ENCODE data around the gene TAS2R41. TPM values are rescaled to one million over a fixed set of nuclear protein-coding genes. Genes with fewer than 3 reads are reported as not detected.
"Not testable (repeated sequence)": the region's sequence is repeated elsewhere in the genome, so short reads cannot be mapped to it uniquely, and the experiment has no call there.

Gene TAS2R41
- total and polyA plus RNA-seq, 2 experiments from 2014 or later = not detected

- Histone ChIP-seq H3K27me3 (no peaks in the 10 kb centered on the region), H3K9me3 (ENCODE audit: low read depth) (no peaks in the 10 kb centered on the region), H3K36me3 (no peaks in the 10 kb centered on the region), H3K4me3 (no peak overlapping the region), H3K27ac (no peak overlapping the region), H3K4me1 (ENCODE audit: low read depth) (no peaks in the 10 kb centered on the region)
- DNase-seq (ENCODE audit: low read depth in 1 of 2, low spot score in 1 of 2) = no peak
- TF ChIP-seq CTCF (IDR thresholded peaks at IDR 0.05; ENCODE audit: low read depth, low read length) = no peak
Measured at GRCh38 chr7:143460271-143460979, 17.2 kb upstream of the TAS2R41 start.

GRCh38 chr7:143462045-143462444, 15.6 kb upstream of the TAS2R41 start:
- H3K4me3 ChIP-seq = no peak overlapping the region
- no peaks in the 10 kb centered on the region for H3K27me3 ChIP-seq
- no peaks in the 10 kb centered on the region for H3K36me3 ChIP-seq
- no peaks in the 10 kb centered on the region for H3K9me3 ChIP-seq (ENCODE audit: low read depth)
- DNase-seq (ENCODE audit: low read depth in 1 of 2, low spot score in 1 of 2) = no peak
- no peaks in the 10 kb centered on the region for H3K4me1 ChIP-seq (ENCODE audit: low read depth)
- no peak overlapping the region for H3K27ac ChIP-seq
- no peak for TF ChIP-seq CTCF (IDR thresholded peaks at IDR 0.05; ENCODE audit: low read depth, low read length)

GRCh38 chr7:143463556-143463955, 14.1 kb upstream of the TAS2R41 start:
- no peaks in the 10 kb centered on the region for H3K36me3 ChIP-seq
- no peak for DNase-seq (ENCODE audit: low read depth in 1 of 2, low spot score in 1 of 2)
- no peak overlapping the region for H3K4me3 ChIP-seq
- no peaks in the 10 kb centered on the region for H3K9me3 ChIP-seq (ENCODE audit: low read depth)
- H3K4me1 ChIP-seq (ENCODE audit: low read depth) = no peaks in the 10 kb centered on the region
- H3K27ac ChIP-seq = no peak overlapping the region
- TF ChIP-seq CTCF (IDR thresholded peaks at IDR 0.05; ENCODE audit: low read depth, low read length) = no peak
- H3K27me3 ChIP-seq = no peaks in the 10 kb centered on the region

- no peaks in the 10 kb centered on the region for H3K4me1 ChIP-seq (ENCODE audit: low read depth)
- no peak overlapping the region for H3K27ac ChIP-seq
- DNase-seq (ENCODE audit: low read depth in 1 of 2, low spot score in 1 of 2) = no peak
- no peak for TF ChIP-seq CTCF (IDR thresholded peaks at IDR 0.05; ENCODE audit: low read depth, low read length)
- no peak overlapping the region for H3K4me3 ChIP-seq
- H3K36me3 ChIP-seq = no peaks in the 10 kb centered on the region
- no peaks in the 10 kb centered on the region for H3K27me3 ChIP-seq
- H3K9me3 ChIP-seq (ENCODE audit: low read depth) = no peaks in the 10 kb centered on the region
Measured at GRCh38 chr7:143463957-143464356, 13.7 kb upstream of the TAS2R41 start.

GRCh38 chr7:143467724-143468123, 9.9 kb upstream of the TAS2R41 start:
- H3K9me3 ChIP-seq (ENCODE audit: low read depth) = no peaks in the 10 kb centered on the region
- no peaks in the 10 kb centered on the region for H3K4me1 ChIP-seq (ENCODE audit: low read depth)
- H3K4me3 ChIP-seq = no peak overlapping the region
- no peaks in the 10 kb centered on the region for H3K36me3 ChIP-seq
- no peak for DNase-seq (ENCODE audit: low read depth in 1 of 2, low spot score in 1 of 2)
- TF ChIP-seq CTCF (IDR thresholded peaks at IDR 0.05; ENCODE audit: low read depth, low read length) = no peak
- H3K27me3 ChIP-seq = no peaks in the 10 kb centered on the region
- no peak overlapping the region for H3K27ac ChIP-seq

- H3K27me3 ChIP-seq; DNase-seq (ENCODE audit: low read depth in 1 of 2, low spot score in 1 of 2); H3K4me3 ChIP-seq; H3K9me3 ChIP-seq (ENCODE audit: low read depth); H3K27ac ChIP-seq; H3K4me1 ChIP-seq (ENCODE audit: low read depth); H3K36me3 ChIP-seq: not testable (repeated sequence)
Measured at GRCh38 chr7:143472071-143472689, 5.5 kb upstream of the TAS2R41 start.
